ENCODE measurements around the gene FGF23. TPM values are rescaled to one million over a fixed set of nuclear protein-coding genes. Genes with fewer than 3 reads are reported as not detected.
A peak's percentile ranks its signal among the peaks of the same experiment; 100 is the strongest.

Gene FGF23
- polyA plus RNA-seq, 1 donor: 0.19 TPM

GRCh38 chr12:4383304-4383865, 3.9 kb upstream of the FGF23 start:
- no peak for DNase-seq (ENCODE audit: low read depth)

DNA sequence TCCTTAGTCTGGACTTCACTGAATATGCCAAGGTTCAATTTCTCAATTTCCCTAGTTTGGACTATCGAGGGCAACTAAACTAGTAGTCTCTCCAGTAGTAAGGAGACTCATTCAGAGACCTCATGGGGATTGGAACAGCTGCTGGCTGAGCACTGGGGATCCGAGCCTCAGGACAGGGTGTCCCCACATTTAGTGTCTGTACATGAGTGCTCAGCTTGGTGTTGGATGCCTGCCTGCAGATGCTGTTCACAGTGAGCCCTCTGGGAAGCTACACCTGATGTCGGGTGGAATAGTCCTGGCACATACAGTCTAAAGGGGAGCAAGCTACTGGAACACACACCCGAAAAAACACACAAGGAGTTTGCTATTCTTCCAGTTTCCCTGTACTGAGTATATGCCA, 820 bp upstream of the FGF23 start:
- no peak for DNase-seq (ENCODE audit: low read depth)

- DNase-seq (ENCODE audit: low read depth): no peak
These were observed 740 bp downstream of the FGF23 start for GRCh38 chr12:4378772-4379171.

DNA sequence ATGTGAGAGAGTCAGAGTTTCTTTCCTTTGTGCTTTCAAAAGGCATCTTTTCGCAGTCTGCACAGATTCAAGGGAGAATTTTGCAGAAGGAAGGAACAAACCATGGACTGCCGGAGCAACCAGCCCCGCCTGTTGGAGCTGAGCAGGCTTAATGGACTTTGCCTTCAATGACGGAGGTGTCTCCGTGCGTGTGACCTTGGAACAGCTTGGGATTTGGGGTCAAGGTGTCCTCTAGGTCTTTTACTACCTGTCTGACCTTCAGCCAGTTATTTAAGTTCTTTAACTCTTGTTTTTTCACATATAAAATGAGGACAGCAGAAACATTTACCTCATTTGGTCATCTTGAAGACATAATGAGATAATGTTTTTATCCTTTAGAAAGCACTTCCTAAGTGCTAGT, 4.1 kb downstream of the FGF23 start:
- no peak for DNase-seq (ENCODE audit: low read depth)

GRCh38 chr12:4372653-4373052, 6.9 kb downstream of the FGF23 start:
- DNase-seq (ENCODE audit: low read depth): no peak

GRCh38 chr12:4370265-4370664, 9.2 kb downstream of the FGF23 start:
- DNase-seq (ENCODE audit: low read depth): no peak

DNA sequence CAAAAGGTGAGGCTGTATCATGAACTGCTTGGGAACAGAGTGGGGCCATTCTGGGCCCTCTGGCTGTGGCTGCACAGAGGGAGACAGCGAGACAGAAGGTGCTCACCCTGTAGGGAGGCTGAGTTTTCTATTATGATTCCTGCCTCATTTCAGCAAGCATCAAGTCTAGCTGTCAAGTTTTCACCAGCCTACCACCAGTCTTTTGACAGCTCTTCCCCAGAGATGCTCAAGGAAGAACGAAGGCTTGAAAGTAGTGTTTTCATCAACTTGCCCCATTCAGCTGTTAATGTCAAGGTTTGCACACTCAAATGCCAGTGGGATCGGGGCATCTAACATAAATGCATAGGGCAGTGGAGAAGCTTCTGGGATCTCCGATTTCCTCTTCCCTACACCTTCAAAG, 10.0 kb downstream of the FGF23 start:
- DNase-seq (ENCODE audit: low read depth): no peak

- DNase-seq (ENCODE audit: low read depth): no peak
These were observed 13.4 kb downstream of the FGF23 start for GRCh38 chr12:4366090-4366489.

- no peak for DNase-seq (ENCODE audit: low read depth)
These were observed 23.5 kb downstream of the FGF23 start for GRCh38 chr12:4356041-4356327.

- no peak for DNase-seq (ENCODE audit: low read depth)
These were observed 24.1 kb downstream of the FGF23 start for GRCh38 chr12:4355156-4356040.

- DNase-seq (ENCODE audit: low read depth): no peak
These were observed 25.7 kb downstream of the FGF23 start for GRCh38 chr12:4353785-4354208.

- DNase-seq (ENCODE audit: low read depth): no peak
These were observed 32.6 kb downstream of the FGF23 start for GRCh38 chr12:4346931-4347330.

- no peak for DNase-seq (ENCODE audit: low read depth)
These were observed 47.7 kb downstream of the FGF23 start for GRCh38 chr12:4331842-4332241.

- no peak for DNase-seq (ENCODE audit: low read depth)
These were observed 48.3 kb downstream of the FGF23 start for GRCh38 chr12:4331221-4331620.

- DNase-seq (ENCODE audit: low read depth): no peak
These were observed 49.3 kb downstream of the FGF23 start for GRCh38 chr12:4330203-4330602.

DNA sequence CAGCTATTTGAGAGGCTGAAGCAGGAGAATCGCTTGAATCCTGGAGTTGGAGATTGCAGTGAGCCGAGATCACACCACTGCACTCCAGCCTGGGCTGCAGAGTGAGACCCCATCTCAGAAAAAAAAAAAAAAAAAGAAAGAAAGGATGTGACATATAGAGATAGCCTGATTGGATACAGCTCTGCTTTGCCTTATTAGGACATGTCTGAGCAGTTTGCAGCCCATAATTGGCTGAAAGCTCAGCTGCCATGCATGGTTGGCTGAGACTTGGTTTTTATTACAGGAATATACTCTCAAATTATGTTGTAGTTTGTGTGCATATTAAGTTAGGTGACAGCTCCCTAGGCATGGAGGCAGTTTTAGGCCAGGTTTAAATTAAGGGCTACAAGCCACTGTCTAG, 52.2 kb downstream of the FGF23 start:
- no peak for DNase-seq (ENCODE audit: low read depth)

DNA sequence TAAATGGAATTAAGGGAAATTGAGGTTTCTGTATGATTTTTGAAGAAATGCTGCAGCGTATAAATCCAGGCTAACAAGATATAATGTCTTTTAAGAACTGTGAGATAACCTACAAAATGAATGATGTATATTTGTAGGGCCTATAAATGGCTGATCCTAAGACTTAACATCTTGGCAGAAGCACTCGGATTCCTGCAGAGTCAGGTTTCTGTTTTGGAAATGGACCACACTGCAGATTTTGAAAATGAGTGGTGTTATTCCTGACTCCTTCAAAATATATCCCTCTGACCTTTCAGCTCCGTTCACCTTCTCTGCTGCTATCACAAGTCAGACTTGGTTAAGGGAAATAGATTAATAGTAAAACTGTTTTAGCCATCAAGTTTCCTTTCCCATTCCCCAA, 53.5 kb downstream of the FGF23 start:
- DNase-seq (ENCODE audit: low read depth): no peak

DNA sequence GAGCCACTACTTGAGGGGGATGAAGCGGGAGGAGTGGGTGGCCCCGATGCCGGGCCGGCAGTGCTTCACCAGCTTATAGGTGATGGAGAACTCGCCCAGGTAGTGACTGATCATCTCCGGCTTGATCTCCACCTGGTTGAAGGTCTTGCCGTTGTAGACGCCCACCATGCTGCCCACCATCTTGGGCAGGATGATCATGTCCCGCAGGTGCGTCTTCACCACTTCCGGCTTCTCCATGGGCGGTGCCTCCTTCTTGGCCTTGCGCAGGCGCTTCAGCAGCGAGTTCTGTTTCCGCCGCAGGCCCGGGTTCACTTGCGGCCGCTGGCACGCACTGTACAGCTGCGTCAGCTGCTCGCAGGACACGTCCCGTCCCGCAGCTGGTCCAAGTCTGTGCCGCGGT, 55.1 kb downstream of the FGF23 start:
- no peak for DNase-seq (ENCODE audit: low read depth)

GRCh38 chr12:4323396-4323795, 56.1 kb downstream of the FGF23 start:
- no peak for DNase-seq (ENCODE audit: low read depth)

GRCh38 chr12:4322726-4323125, 56.8 kb downstream of the FGF23 start:
- DNase-seq (ENCODE audit: low read depth): no peak

GRCh38 chr12:4320853-4321701, 58.4 kb downstream of the FGF23 start, which contains the start of gene TIGAR:
TIGAR (plus strand) TSS chr12:4321213; CDS start chr12:4321272, 59 bp downstream.
- peak; percentile 85 for DNase-seq (ENCODE audit: low read depth)

GRCh38 chr12:4320497-4320852, 59.0 kb downstream of the FGF23 start:
- DNase-seq (ENCODE audit: low read depth): no peak

All from forelimb muscle (tissue), 1 donor.